ENCODE data around the gene THAP4. TPM values are rescaled to one million over a fixed set of nuclear protein-coding genes. Genes with fewer than 3 reads are reported as not detected.
A peak's percentile ranks its signal among the peaks of the same experiment; 100 is the strongest.

The THAP4 gene
- total and polyA plus RNA-seq, 5 donors: 74.2 to 126 (median 94.2) TPM

DNA sequence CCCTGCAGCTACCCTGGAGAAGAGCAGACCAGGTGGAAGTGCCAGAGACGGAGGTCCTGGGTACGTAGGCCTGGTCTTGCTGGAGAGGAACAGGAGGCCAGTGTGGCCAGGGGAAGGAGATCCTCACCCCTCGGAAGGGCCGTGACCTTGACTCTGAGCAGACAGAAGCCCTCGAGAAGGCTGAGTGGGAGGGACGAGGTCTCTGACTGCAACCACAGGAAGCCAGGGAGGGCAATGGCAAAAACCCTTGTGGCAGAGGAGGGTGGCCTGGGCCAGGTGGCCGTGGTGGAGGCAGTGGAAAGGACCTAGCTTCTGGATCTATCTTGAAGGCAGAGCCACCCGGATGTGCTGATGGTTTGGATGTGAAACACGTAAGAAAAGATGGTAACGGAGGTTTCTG, 28.1 kb downstream of the THAP4 start:
- WGBS: 87% methylated on average over 10 of the region's 10 CpGs

DNA sequence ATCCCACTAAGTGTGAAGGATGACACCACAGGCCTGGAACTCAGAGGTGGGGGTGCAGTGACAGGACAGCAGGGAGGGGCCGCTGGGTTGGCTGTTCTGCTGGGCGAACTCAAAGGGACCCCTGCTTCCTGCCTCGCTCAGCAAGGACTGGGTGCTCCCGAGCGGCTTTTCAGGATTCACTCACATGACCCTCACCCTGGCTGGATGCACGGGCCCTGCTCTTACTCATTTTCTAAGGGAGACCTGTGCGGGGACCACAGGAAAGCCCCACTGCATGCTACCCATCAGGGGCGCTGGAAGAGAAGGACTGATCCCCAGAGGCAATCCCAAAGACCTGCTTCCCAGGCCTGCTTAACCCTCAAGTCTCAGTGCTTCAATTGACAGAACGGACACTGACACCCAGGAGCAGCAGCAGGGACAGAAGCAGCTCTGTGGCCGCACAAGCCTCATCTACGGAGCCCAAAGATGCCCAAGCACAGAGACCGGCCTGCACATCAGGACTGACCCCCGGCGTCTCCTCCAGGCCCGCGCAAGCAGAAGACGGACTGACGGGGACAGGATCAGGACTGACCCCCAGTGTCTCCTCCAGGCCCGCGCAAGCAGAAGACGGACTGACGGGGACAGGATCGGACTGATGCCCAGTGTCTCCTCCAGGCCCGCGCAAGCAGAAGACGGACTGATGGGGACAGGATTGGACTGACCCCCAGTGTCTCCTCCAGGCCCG, 29.6 kb downstream of the THAP4 start:
- 96% methylated on average over 27 of the region's 27 CpGs for WGBS

More for the DNA sequence above, 28.1 kb downstream of the THAP4 start:
- DNase-seq (no peak), ATAC-seq (no peak)
- Histone ChIP-seq H3K27ac (ENCODE audit: low read length) (no peak overlapping the region), H3K4me1 (ENCODE audit: control insufficient read depth, insufficient read depth, low read length) (peaks cover 3% of the 10 kb centered on the region), H3K9me3 (ENCODE audit: control insufficient read depth, low read length) (no peaks in the 10 kb centered on the region), H3K27me3 (ENCODE audit: control insufficient read depth, insufficient read depth) (no peaks in the 10 kb centered on the region), H3K4me3 (ENCODE audit: low read length) (no peak overlapping the region)
- intact Hi-C loops (cut with DNase I): no loop called here

DNA sequence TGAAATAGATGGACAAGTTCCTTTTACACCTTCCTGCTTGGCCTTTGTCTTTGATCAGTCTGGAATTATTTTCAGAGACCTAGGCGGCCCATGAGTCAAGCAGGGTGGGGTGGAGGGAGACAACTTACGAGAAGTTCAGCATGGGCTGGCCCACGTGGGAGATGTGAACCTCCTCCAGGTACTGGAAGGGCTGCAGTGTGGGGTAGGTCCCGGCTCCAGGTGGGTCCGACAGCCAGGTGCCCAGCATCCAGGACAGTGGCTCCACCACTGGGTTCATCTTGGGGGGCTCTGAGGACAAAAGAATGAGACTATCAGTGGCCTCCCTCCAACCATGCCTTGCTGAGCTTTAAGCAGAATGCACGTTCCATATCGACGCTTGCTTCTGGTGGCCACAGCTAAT, 30.8 kb downstream of the THAP4 start:
- H3K4me3 ChIP-seq (ENCODE audit: low read length): no peak overlapping the region
- no peak overlapping the region for H3K27ac ChIP-seq (ENCODE audit: low read length)
- no peaks in the 10 kb centered on the region for H3K27me3 ChIP-seq (ENCODE audit: control insufficient read depth, insufficient read depth)
- WGBS: 97% methylated on average over 8 of the region's 8 CpGs
- H3K4me1 ChIP-seq (ENCODE audit: control insufficient read depth, insufficient read depth, low read length): no peaks in the 10 kb centered on the region
- DNase-seq (no peak), ATAC-seq (no peak)
- intact Hi-C loops (cut with DNase I): no loop called here
- no peaks in the 10 kb centered on the region for H3K9me3 ChIP-seq (ENCODE audit: control insufficient read depth, low read length)

More for the DNA sequence above, 29.6 kb downstream of the THAP4 start:
- intact Hi-C loops (cut with DNase I): no loop called here
- Histone ChIP-seq H3K4me1 (ENCODE audit: control insufficient read depth, insufficient read depth, low read length) (peaks cover 3% of the 10 kb centered on the region), H3K27ac (ENCODE audit: low read length) (no peak overlapping the region), H3K4me3 (ENCODE audit: low read length) (no peak overlapping the region), H3K9me3 (ENCODE audit: control insufficient read depth, low read length) (no peaks in the 10 kb centered on the region), H3K27me3 (ENCODE audit: control insufficient read depth, insufficient read depth) (no peaks in the 10 kb centered on the region)
- DNase-seq: no peak
- no peak for ATAC-seq

DNA sequence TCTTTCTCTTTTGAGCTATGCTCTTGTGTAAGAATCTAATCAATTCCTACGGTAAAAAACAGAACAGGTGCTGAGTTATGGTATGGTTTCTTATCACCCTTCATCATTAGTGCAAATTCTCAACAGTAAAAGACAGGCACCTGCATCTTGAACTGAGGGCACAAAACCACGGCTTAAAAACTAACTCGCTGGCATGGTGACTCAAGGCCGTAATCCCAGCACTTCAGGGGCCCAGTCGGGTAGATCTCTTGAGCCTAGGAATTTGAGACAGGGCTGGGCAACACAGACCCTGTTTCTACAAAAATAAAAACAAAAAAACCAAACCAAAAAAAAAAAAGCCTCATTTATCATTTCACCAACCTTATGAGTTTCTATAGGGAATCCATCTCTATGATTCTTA, 33.3 kb downstream of the THAP4 start:
- WGBS: 88% methylated on average over 5 of the region's 5 CpGs

DNA sequence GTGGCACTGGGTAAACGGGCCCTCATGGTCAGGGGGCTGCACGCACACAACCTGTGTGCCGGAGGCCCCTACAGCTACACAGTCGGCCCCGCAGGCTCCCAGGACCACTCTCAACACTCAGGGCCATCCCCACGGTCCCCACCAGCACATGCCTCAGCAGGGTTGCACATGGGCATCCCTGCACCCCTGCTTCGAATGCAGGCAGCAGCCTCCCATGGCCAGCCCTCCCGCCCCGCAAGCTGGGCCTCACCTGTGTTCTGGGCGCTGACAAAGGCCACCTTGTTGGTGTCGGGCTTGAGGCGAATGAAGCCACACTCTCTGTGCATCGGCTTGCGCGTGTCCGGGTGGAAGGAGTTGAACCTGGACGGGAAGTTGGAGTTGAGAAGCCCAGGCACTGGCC, 34.2 kb downstream of the THAP4 start:
- Histone ChIP-seq H3K4me1 (ENCODE audit: control insufficient read depth, insufficient read depth, low read length) (no peaks in the 10 kb centered on the region), H3K27ac (ENCODE audit: low read length) (no peak overlapping the region), H3K9me3 (ENCODE audit: control insufficient read depth, low read length) (no peaks in the 10 kb centered on the region), H3K27me3 (ENCODE audit: control insufficient read depth, insufficient read depth) (no peaks in the 10 kb centered on the region), H3K4me3 (ENCODE audit: low read length) (no peak overlapping the region)
- ATAC-seq: peak in 1 of 2 donors; percentile 29
- intact Hi-C loops (cut with DNase I): no loop called here
- DNase-seq: peak in 1 of 3 donors; percentile 40
- 96% methylated on average over 17 of the region's 17 CpGs for WGBS

More for the DNA sequence above, 33.3 kb downstream of the THAP4 start:
- no peak for ATAC-seq
- H3K4me1 ChIP-seq (ENCODE audit: control insufficient read depth, insufficient read depth, low read length): no peaks in the 10 kb centered on the region
- H3K9me3 ChIP-seq (ENCODE audit: control insufficient read depth, low read length): no peaks in the 10 kb centered on the region
- H3K4me3 ChIP-seq (ENCODE audit: low read length): no peak overlapping the region
- intact Hi-C loops (cut with DNase I): no loop called here
- no peak overlapping the region for H3K27ac ChIP-seq (ENCODE audit: low read length)
- no peaks in the 10 kb centered on the region for H3K27me3 ChIP-seq (ENCODE audit: control insufficient read depth, insufficient read depth)
- no peak for DNase-seq

DNA sequence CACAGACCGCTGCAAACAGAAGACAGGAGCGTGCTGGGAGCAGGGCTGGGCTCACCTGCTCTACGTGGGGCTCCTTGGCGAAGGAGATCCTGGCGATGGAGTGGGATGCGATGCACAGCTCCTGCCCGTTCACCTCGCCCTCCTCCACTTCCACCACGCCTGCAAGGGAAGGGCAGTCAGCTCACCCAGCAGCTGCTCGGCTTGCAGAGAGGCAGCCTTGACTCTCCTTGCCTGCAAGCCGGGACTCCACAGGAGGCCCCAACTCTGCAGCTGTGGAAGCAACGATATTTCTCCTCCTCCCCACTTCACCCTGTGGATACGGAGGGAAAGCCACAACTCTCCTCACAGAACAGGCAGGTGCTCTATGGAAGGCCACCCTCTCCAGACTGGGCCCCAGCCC, 35.1 kb downstream of the THAP4 start:
- ATAC-seq: peak in 1 of 2 donors; percentile 32
- no peaks in the 10 kb centered on the region for H3K9me3 ChIP-seq (ENCODE audit: control insufficient read depth, low read length)
- DNase-seq: no peak
- no peak overlapping the region for H3K4me3 ChIP-seq (ENCODE audit: low read length)
- no peaks in the 10 kb centered on the region for H3K4me1 ChIP-seq (ENCODE audit: control insufficient read depth, insufficient read depth, low read length)
- intact Hi-C loops (cut with DNase I): no loop called here
- WGBS: 91% methylated on average over 13 of the region's 13 CpGs
- H3K27ac ChIP-seq (ENCODE audit: low read length): no peak overlapping the region
- no peaks in the 10 kb centered on the region for H3K27me3 ChIP-seq (ENCODE audit: control insufficient read depth, insufficient read depth)

DNA sequence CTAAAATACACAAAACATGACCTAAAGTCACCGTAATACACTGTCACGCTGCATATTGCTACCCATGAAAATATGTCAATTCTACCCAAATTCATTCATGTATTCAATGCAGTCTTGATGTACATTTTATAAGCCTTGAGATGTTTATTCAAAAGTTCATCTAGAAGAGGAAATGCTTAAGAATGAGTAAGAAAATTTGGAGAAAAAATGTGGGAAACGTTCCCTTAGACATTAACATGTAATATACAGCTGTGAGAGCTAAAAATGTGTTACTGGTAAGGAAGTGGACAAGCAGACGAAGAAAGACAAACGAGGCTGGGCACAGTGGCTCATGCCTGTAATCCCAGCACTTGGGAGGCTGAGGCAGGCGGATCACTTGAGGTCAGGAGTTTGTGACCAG, 37.3 kb downstream of the THAP4 start:
- ATAC-seq (no peak), DNase-seq (no peak)
- Histone ChIP-seq H3K27me3 (ENCODE audit: control insufficient read depth, insufficient read depth) (no peaks in the 10 kb centered on the region), H3K4me3 (ENCODE audit: low read length) (no peak overlapping the region), H3K4me1 (ENCODE audit: control insufficient read depth, insufficient read depth, low read length) (no peaks in the 10 kb centered on the region), H3K27ac (ENCODE audit: low read length) (no peak overlapping the region), H3K9me3 (ENCODE audit: control insufficient read depth, low read length) (no peaks in the 10 kb centered on the region)
- intact Hi-C loops (cut with DNase I): no loop called here
- WGBS: 84% methylated on average over 6 of the region's 6 CpGs

DNA sequence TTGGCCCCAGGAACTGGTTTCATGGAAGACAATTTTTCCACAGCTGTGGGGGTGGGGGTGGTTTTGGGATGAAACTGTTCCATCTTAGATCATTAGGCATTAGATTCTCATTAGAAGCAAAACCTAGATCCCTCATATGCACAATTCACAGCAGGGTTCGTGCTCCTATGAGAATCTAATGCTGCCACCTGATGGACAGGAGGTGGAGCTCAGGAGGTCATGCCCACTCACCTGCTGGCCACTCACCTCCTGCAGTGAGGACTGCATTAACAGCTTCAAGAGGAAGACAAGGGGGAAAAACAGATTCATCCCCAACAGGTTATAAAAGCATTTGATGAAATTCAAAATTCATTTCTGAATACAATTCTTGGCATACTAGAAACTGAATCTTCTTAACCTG, 38.5 kb downstream of the THAP4 start:
- H3K9me3 ChIP-seq (ENCODE audit: control insufficient read depth, low read length): no peaks in the 10 kb centered on the region
- no peaks in the 10 kb centered on the region for H3K4me1 ChIP-seq (ENCODE audit: control insufficient read depth, insufficient read depth, low read length)
- H3K4me3 ChIP-seq (ENCODE audit: low read length): no peak overlapping the region
- no peak overlapping the region for H3K27ac ChIP-seq (ENCODE audit: low read length)
- ATAC-seq: no peak
- no peak for DNase-seq
- H3K27me3 ChIP-seq (ENCODE audit: control insufficient read depth, insufficient read depth): no peaks in the 10 kb centered on the region
- intact Hi-C loops (cut with DNase I): no loop called here
- WGBS: 64% methylated on average over 1 of the region's 1 CpG

DNA sequence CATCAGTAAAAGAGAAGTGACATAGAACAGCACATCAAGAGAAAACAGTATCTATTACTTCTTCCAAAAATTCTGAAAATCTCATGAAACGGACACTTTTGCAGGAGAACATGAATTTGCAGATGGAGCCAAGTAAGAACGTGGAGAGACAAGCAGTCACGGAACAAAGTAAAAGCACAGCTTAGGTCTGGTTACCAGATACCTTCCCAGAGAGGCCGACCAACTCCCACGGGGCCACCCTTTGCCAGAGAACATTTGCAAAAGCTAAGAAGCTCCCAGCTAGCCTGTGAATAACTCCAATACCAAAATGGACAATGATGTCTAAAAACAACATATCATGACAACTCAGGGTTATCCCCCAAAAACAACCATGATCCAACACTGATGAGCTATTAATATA, 38.9 kb downstream of the THAP4 start:
- intact Hi-C loops (cut with DNase I): no loop called here
- no peaks in the 10 kb centered on the region for H3K27me3 ChIP-seq (ENCODE audit: control insufficient read depth, insufficient read depth)
- H3K4me1 ChIP-seq (ENCODE audit: control insufficient read depth, insufficient read depth, low read length): no peaks in the 10 kb centered on the region
- H3K9me3 ChIP-seq (ENCODE audit: control insufficient read depth, low read length): no peaks in the 10 kb centered on the region
- H3K4me3 ChIP-seq (ENCODE audit: low read length): no peak overlapping the region
- ATAC-seq (no peak), DNase-seq (peak in 1 of 3 donors; percentile 66)
- WGBS: 66% methylated on average over 5 of the region's 5 CpGs
- no peak overlapping the region for H3K27ac ChIP-seq (ENCODE audit: low read length)

DNA sequence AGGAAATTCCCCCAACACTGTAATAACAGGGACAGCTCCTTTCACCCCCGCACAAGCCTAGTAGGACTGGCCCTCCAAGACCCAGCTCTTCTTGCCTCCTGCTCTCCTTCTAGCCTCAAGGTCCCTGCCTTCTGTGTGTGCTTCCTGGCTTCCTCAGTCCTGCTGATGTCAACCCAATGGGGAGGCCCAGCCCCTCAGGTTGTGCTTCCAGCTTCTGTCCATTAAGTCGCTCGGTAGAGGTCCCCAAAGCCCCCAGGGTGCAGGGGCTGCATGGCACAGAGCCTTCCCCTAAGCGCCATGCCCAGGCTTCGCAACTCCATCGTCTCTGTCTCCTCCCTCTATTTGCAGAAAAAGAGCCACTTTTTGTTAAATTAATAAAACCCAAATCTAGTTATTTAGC, 39.4 kb downstream of the THAP4 start:
- WGBS: 92% methylated on average over 6 of the region's 6 CpGs
- no peak overlapping the region for H3K4me3 ChIP-seq (ENCODE audit: low read length)
- H3K9me3 ChIP-seq (ENCODE audit: control insufficient read depth, low read length): no peaks in the 10 kb centered on the region
- DNase-seq (no peak), ATAC-seq (no peak)
- H3K4me1 ChIP-seq (ENCODE audit: control insufficient read depth, insufficient read depth, low read length): no peaks in the 10 kb centered on the region
- H3K27ac ChIP-seq (ENCODE audit: low read length): no peak overlapping the region
- no peaks in the 10 kb centered on the region for H3K27me3 ChIP-seq (ENCODE audit: control insufficient read depth, insufficient read depth)
- intact Hi-C loops (cut with DNase I): no loop called here

DNA sequence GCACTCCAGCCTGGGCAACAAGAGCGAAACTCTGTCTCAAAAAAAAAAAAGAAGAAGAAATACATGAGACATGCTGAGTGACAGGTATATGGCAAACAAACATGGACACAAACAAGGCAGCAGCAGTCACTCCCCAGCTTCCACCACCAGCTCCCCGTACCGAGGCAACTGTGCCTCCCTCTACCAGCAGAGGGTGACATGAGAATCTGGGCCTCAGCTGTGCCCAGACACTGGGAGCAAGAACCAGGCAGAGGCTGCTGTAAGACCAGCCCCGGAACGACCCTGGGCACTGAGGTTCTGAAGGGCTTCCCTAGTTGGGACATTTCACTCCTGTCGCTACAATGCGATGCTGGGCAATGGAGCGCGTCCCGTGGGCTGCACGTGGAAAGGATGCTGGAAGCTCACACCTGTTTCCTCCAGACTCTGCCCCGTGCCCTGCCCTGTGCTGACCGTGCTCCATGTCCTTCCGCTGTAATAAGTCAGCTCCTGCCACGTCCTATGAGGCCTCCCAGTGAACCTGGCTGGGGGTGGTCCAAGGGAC, 41.3 kb downstream of the THAP4 start:
- Histone ChIP-seq H3K4me1 (ENCODE audit: control insufficient read depth, insufficient read depth, low read length) (no peaks in the 10 kb centered on the region), H3K27ac (ENCODE audit: low read length) (no peak overlapping the region), H3K27me3 (ENCODE audit: control insufficient read depth, insufficient read depth) (no peaks in the 10 kb centered on the region), H3K4me3 (ENCODE audit: low read length) (no peak overlapping the region), H3K9me3 (ENCODE audit: control insufficient read depth, low read length) (no peaks in the 10 kb centered on the region)
- intact Hi-C loops (cut with DNase I): no loop called here
- 89% methylated on average over 15 of the region's 15 CpGs for WGBS
- ATAC-seq (no peak), DNase-seq (peak in 1 of 3 donors; percentile 51)

Data from right cardiac atrium (tissue), 5 donors.